Measurements from ENCODE around the gene LCA5L.

The LCA5L gene

GRCh38 chr21:39388811-39389155 lies 56.8 kb downstream of the LCA5L start:
- DNase-seq (ENCODE audit: low spot score): no peak
- Histone ChIP-seq H3K4me1 (ENCODE audit: insufficient read depth, poor library complexity, severe bottlenecking) (no peaks in the 10 kb centered on the region), H3K27ac (ENCODE audit: poor library complexity, severe bottlenecking) (peak overlapping the region; percentile 49), H3K36me3 (ENCODE audit: low read depth) (peaks cover 31% of the 10 kb centered on the region), H3K27me3 (ENCODE audit: insufficient read depth, poor library complexity, severe bottlenecking) (no peaks in the 10 kb centered on the region), H3K4me3 (ENCODE audit: severe bottlenecking) (peak overlapping the region; percentile 40), H3K9me3 (ENCODE audit: severe bottlenecking) (no peaks in the 10 kb centered on the region)
- TF ChIP-seq CTCF (IDR thresholded peaks at IDR 0.05; ENCODE audit: poor library complexity, severe bottlenecking): peak; percentile 75
- no peak for ATAC-seq (ENCODE audit: low read depth)

GRCh38 chr21:39388038-39388810 lies 57.4 kb downstream of the LCA5L start:
- peak; percentile 88 for DNase-seq (ENCODE audit: low spot score)
- Histone ChIP-seq H3K27ac (ENCODE audit: poor library complexity, severe bottlenecking) (peak overlapping the region; percentile 49), H3K4me3 (ENCODE audit: severe bottlenecking) (peak overlapping the region; percentile 40), H3K4me1 (ENCODE audit: insufficient read depth, poor library complexity, severe bottlenecking) (no peaks in the 10 kb centered on the region), H3K36me3 (ENCODE audit: low read depth) (peaks cover 25% of the 10 kb centered on the region), H3K27me3 (ENCODE audit: insufficient read depth, poor library complexity, severe bottlenecking) (no peaks in the 10 kb centered on the region), H3K9me3 (ENCODE audit: severe bottlenecking) (no peaks in the 10 kb centered on the region)
- peak; percentile 96 for TF ChIP-seq CTCF (IDR thresholded peaks at IDR 0.05; ENCODE audit: poor library complexity, severe bottlenecking)
- peak; percentile 95 for ATAC-seq (ENCODE audit: low read depth)

GRCh38 chr21:39387461-39388037 lies 58.0 kb downstream of the LCA5L start:
- no peak for TF ChIP-seq CTCF (IDR thresholded peaks at IDR 0.05; ENCODE audit: poor library complexity, severe bottlenecking)
- H3K27ac ChIP-seq (ENCODE audit: poor library complexity, severe bottlenecking): peak overlapping the region; percentile 49
- no peaks in the 10 kb centered on the region for H3K9me3 ChIP-seq (ENCODE audit: severe bottlenecking)
- H3K36me3 ChIP-seq (ENCODE audit: low read depth): peaks cover 18% of the 10 kb centered on the region
- DNase-seq (ENCODE audit: low spot score): peak; percentile 81
- ATAC-seq (ENCODE audit: low read depth): peak; percentile 30
- no peaks in the 10 kb centered on the region for H3K27me3 ChIP-seq (ENCODE audit: insufficient read depth, poor library complexity, severe bottlenecking)
- no peaks in the 10 kb centered on the region for H3K4me1 ChIP-seq (ENCODE audit: insufficient read depth, poor library complexity, severe bottlenecking)
- H3K4me3 ChIP-seq (ENCODE audit: severe bottlenecking): peak overlapping the region; percentile 40

- TF ChIP-seq CTCF (IDR thresholded peaks at IDR 0.05; ENCODE audit: poor library complexity, severe bottlenecking): no peak
- DNase-seq (ENCODE audit: low spot score): no peak
- H3K4me1 ChIP-seq (ENCODE audit: insufficient read depth, poor library complexity, severe bottlenecking): no peaks in the 10 kb centered on the region
- no peaks in the 10 kb centered on the region for H3K9me3 ChIP-seq (ENCODE audit: severe bottlenecking)
- ATAC-seq (ENCODE audit: low read depth): no peak
- H3K27me3 ChIP-seq (ENCODE audit: insufficient read depth, poor library complexity, severe bottlenecking): no peaks in the 10 kb centered on the region
- H3K27ac ChIP-seq (ENCODE audit: poor library complexity, severe bottlenecking): peak overlapping the region; percentile 49
- peaks cover 12% of the 10 kb centered on the region for H3K36me3 ChIP-seq (ENCODE audit: low read depth)
- H3K4me3 ChIP-seq (ENCODE audit: severe bottlenecking): no peak overlapping the region
Observed at GRCh38 chr21:39386899-39387298, 58.7 kb downstream of the LCA5L start.

GRCh38 chr21:39386194-39386593 lies 59.4 kb downstream of the LCA5L start:
- Histone ChIP-seq H3K36me3 (ENCODE audit: low read depth) (peaks cover 6% of the 10 kb centered on the region), H3K4me1 (ENCODE audit: insufficient read depth, poor library complexity, severe bottlenecking) (no peaks in the 10 kb centered on the region), H3K27ac (ENCODE audit: poor library complexity, severe bottlenecking) (no peak overlapping the region), H3K9me3 (ENCODE audit: severe bottlenecking) (no peaks in the 10 kb centered on the region), H3K4me3 (ENCODE audit: severe bottlenecking) (no peak overlapping the region), H3K27me3 (ENCODE audit: insufficient read depth, poor library complexity, severe bottlenecking) (no peaks in the 10 kb centered on the region)
- DNase-seq (ENCODE audit: low spot score) (no peak), ATAC-seq (ENCODE audit: low read depth) (no peak)
- TF ChIP-seq CTCF (IDR thresholded peaks at IDR 0.05; ENCODE audit: poor library complexity, severe bottlenecking): no peak

Data from RWPE2 (cell line).